Fibroblast of lung (primary cell): ENCODE measurements around the gene ZNF385B. TPM values are rescaled to one million over a fixed set of nuclear protein-coding genes. Genes with fewer than 3 reads are reported as not detected.

Source experiments
- DNase-seq, 2 donors: peaks; one replicate each; pipeline versions ENCODE4 v3.0.0 to v3.0.0-alpha.2; 2010; ENCODE audit warnings: low read depth in 2 of 2
- H2AFZ ChIP-seq: 2 replicates; pipeline ENCODE4 v1.5.1; 2012; ENCODE audit warnings: low read length, control low read depth, inconsistent platforms
- H3K27ac ChIP-seq: 2 replicates; pipeline ENCODE4 v1.5.1; 2011; ENCODE audit warnings: low read length, control low read depth; ENCODE audit not compliant: insufficient read depth
- H3K27me3 ChIP-seq: 2 replicates; pipeline ENCODE4 v1.5.1; 2011; ENCODE audit warnings: mild to moderate bottlenecking, low read length; ENCODE audit not compliant: control insufficient read depth, insufficient read depth
- H3K36me3 ChIP-seq: 2 replicates; pipeline ENCODE4 v1.5.1; 2011; ENCODE audit warnings: low read length; ENCODE audit not compliant: control insufficient read depth, insufficient read depth
- H3K4me1 ChIP-seq: 2 replicates; pipeline ENCODE4 v1.5.1; 2011; ENCODE audit warnings: low read length; ENCODE audit not compliant: control insufficient read depth, insufficient read depth; ENCODE audit errors: extremely low read depth
- H3K4me2 ChIP-seq: 2 replicates; pipeline ENCODE4 v1.5.1; 2011; ENCODE audit warnings: low read length, control low read depth; ENCODE audit not compliant: insufficient read depth; ENCODE audit errors: extremely low read depth
- H3K4me3 ChIP-seq, 4 experiments: fragments of 200-600 bp in 1 of 4; sonication (generic) in 1 of 4; replicated peaks in 1 of 4; 2 replicates each; pipeline ENCODE4 v1.5.1; 2011 to 2016; ENCODE audit warnings: low read length in 4 of 4, low read depth in 3 of 4, mild to moderate bottlenecking in 3 of 4, control low read depth in 2 of 4, inconsistent platforms in 1 of 4, mixed read lengths in 1 of 4; ENCODE audit not compliant: insufficient read depth in 1 of 4; ENCODE audit errors: control extremely low read depth in 1 of 4
- H3K79me2 ChIP-seq: 2 replicates; pipeline ENCODE4 v1.5.1; 2012; ENCODE audit warnings: mild to moderate bottlenecking, low read length, inconsistent platforms; ENCODE audit not compliant: control insufficient read depth, insufficient read depth
- H3K9ac ChIP-seq: 2 replicates; pipeline ENCODE4 v1.5.1; 2011; ENCODE audit warnings: mild to moderate bottlenecking, low read length, control low read depth; ENCODE audit not compliant: insufficient read depth
- H3K9me3 ChIP-seq: 2 replicates; pipeline ENCODE4 v1.5.1; 2012; ENCODE audit warnings: low read depth, low read length; ENCODE audit not compliant: control insufficient read depth, insufficient read depth
- H4K20me1 ChIP-seq: 2 replicates; pipeline ENCODE4 v1.5.1; 2011; ENCODE audit warnings: low read length; ENCODE audit not compliant: control insufficient read depth, insufficient read depth; ENCODE audit errors: extremely low read depth
- CTCF ChIP-seq, 2 donors: IDR thresholded peaks in 1 of 2; conservative IDR thresholded peaks in 1 of 2; 1 replicate in 1 of 2; 2 replicates in 1 of 2; pipeline ENCODE4 v1.5.1; 2011 to 2012; ENCODE audit warnings: low read length in 2 of 2, control low read depth in 1 of 2, inconsistent platforms in 1 of 2, low read depth in 1 of 2, mild to moderate bottlenecking in 1 of 2
- EZH2 ChIP-seq: IDR thresholded peaks from 2 replicates; pipeline ENCODE4 v1.5.1; 2012; ENCODE audit warnings: low read length, control low read depth, mild to moderate bottlenecking; ENCODE audit errors: missing control alignments
- polyA plus RNA-seq, 2 donors: library from polyadenylated mRNA; depleted of rRNA in 1 of 2; stranded (reverse) in 1 of 2; unstranded in 1 of 2; fragments of >200 nt; gene quantifications; 2 replicates each; pipeline ENCODE4 v1.2.1, GENCODE V29; 2011 to 2012; ENCODE audit warnings: missing spikeins in 1 of 2
- total RNA-seq: library from RNA; depleted of rRNA; stranded (reverse); fragments of >200 nt; gene quantifications from 2 replicates; pipeline ENCODE4 v1.2.1, GENCODE V29; 2014

The ZNF385B gene
- total and polyA plus RNA-seq, 2 donors (not counting 1 experiment from before 2014, with no cell fraction given) = 0.06 TPM; not detected in 1

DNA sequence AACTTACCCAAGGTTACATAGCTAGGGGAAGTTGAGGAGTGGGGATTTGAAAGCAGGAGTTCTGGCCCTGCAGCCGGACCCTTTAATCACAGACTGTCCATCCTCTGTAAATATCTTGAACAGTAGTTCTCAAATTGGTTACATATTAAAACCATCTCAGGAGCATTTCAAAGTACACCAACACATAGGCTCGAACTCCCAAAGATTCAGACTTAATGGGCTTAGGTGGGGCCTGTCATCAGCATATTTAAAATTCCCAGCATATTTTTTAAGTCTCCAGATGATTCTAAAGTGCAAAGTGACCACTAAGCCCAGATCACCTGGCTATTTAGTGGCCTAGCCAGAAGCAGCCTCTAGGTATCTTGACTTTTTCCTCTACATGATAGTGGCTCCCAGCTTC lies 192.2 kb downstream of the ZNF385B start:
- Histone ChIP-seq H3K79me2 (no peaks in the 10 kb centered on the region), H3K27ac (no peak overlapping the region), H3K4me3 (no peak overlapping the region), H3K4me2 (no peak overlapping the region), H3K9ac (no peak overlapping the region), H3K27me3 (no peaks in the 10 kb centered on the region), H4K20me1 (no peaks in the 10 kb centered on the region), H3K36me3 (no peaks in the 10 kb centered on the region), H3K4me1 (no peaks in the 10 kb centered on the region), H3K9me3 (no peaks in the 10 kb centered on the region), H2AFZ (no peak overlapping the region)
- DNase-seq = no peak
- TF ChIP-seq CTCF (conservative IDR thresholded peaks at IDR 0.05 in 1 of 2, IDR thresholded peaks at IDR 0.05 in 1 of 2; ENCODE audit: low read depth in 1 of 2, low read length in 2 of 2) (no peak), EZH2 (no peak)

DNA sequence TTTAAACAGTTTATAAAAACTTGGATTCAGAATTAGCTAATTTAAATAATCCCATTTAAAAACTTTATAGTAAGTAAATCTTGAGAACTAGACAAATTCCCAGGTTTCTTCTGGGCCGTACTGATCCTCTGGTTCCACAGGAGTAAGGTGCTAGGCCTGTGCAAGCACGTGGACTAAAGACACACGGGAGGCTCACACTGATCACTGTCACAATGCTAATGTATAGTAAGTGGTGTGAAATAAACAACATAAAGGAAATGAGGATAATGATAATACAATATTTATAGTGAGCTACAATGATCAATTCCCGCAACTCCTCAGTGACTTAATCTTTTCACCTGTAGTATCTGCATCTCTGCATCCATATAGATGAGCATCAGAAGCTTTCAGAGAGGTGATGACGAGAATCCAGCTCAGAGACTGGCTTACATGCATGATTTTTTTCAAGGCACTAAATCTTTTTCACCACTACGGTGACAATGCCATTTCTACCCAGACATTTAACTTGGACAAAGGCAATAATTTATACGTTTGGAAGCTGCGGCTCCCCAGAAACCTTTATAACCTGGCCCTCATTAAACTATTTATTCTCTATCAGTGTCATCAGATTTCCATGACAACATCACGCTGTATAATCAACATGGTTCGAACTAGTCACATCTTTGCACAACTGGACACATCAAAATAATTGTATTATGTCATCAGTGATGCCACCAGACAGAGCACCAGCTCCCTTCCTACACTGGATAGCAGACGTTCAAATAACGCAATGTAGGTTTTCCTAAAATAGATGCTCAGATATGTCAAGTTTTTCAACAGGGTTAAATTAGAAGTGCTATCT lies 196.2 kb downstream of the ZNF385B start:
- no peak overlapping the region for H2AFZ ChIP-seq
- TF ChIP-seq EZH2 = no peak
- no peak for TF ChIP-seq CTCF (conservative IDR thresholded peaks at IDR 0.05 in 1 of 2, IDR thresholded peaks at IDR 0.05 in 1 of 2; ENCODE audit: low read depth in 1 of 2, low read length in 2 of 2)
- no peak for DNase-seq

GRCh38 chr2:179661986-179662385 lies 199.4 kb downstream of the ZNF385B start:
- Histone ChIP-seq H3K27ac (no peak overlapping the region), H3K4me1 (no peaks in the 10 kb centered on the region), H2AFZ (no peak overlapping the region), H3K36me3 (no peaks in the 10 kb centered on the region), H3K4me2 (no peak overlapping the region), H3K9ac (no peak overlapping the region), H4K20me1 (no peaks in the 10 kb centered on the region), H3K4me3 (no peak overlapping the region), H3K79me2 (no peaks in the 10 kb centered on the region), H3K9me3 (no peaks in the 10 kb centered on the region), H3K27me3 (no peaks in the 10 kb centered on the region)
- no peak for DNase-seq
- no peak for TF ChIP-seq EZH2
- no peak for TF ChIP-seq CTCF (conservative IDR thresholded peaks at IDR 0.05 in 1 of 2, IDR thresholded peaks at IDR 0.05 in 1 of 2; ENCODE audit: low read depth in 1 of 2, low read length in 2 of 2)

More for the DNA sequence above, 196.2 kb downstream of the ZNF385B start:
- H3K4me3 ChIP-seq = no peak overlapping the region
- no peak overlapping the region for H3K4me2 ChIP-seq
- no peaks in the 10 kb centered on the region for H3K4me1 ChIP-seq
- H3K79me2 ChIP-seq = no peaks in the 10 kb centered on the region
- no peaks in the 10 kb centered on the region for H3K9me3 ChIP-seq
- no peaks in the 10 kb centered on the region for H4K20me1 ChIP-seq
- H3K36me3 ChIP-seq = no peaks in the 10 kb centered on the region
- H3K9ac ChIP-seq = no peak overlapping the region
- no peak overlapping the region for H3K27ac ChIP-seq
- H3K27me3 ChIP-seq = no peaks in the 10 kb centered on the region
